ENCODE results near the gene POU3F1. TPM values are rescaled to one million over a fixed set of nuclear protein-coding genes. Genes with fewer than 3 reads are reported as not detected.

POU3F1 gene
- total RNA-seq, 1 donor from 2014 or later: not detected

DNA sequence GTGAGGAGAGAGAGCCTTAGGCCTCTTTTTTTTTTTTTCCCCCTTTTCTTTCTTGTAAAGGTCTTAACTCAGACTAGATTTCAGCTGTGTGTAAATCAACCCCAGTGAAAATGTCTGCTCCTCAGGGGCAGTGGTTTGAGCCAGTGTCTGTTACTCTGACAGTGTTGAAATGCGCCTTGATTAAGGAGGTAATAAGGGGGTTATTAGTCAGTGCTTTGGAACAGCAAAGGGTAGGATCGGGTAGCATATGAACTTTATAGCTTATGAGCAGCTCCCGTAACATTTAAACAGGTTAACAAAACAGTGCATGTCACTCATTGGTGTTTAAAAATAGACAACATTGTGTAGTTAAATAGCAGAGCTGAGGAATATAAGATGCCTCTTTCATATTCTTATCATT lies 23.8 kb downstream of the POU3F1 start:
- intact Hi-C loops (cut with DNase I): no loop called here
- H3K4me1 ChIP-seq: peaks cover 6% of the 10 kb centered on the region

GRCh38 chr1:38021969-38022368 lies 24.6 kb downstream of the POU3F1 start:
- peaks cover 5% of the 10 kb centered on the region for H3K4me1 ChIP-seq
- ATAC-seq: no peak
- no peak overlapping the region for H3K4me3 ChIP-seq
- intact Hi-C loops (cut with DNase I): no loop called here
- H3K9me3 ChIP-seq: no peaks in the 10 kb centered on the region
- H3K36me3 ChIP-seq: peaks cover 92% of the 10 kb centered on the region
- DNase-seq: no peak
- TF ChIP-seq CTCF (IDR thresholded peaks at IDR 0.05): no peak
- no peak overlapping the region for H3K27ac ChIP-seq
- H3K27me3 ChIP-seq (ENCODE audit: low read depth): no peaks in the 10 kb centered on the region

More for the DNA sequence above, 23.8 kb downstream of the POU3F1 start:
- no peaks in the 10 kb centered on the region for H3K9me3 ChIP-seq
- H3K27me3 ChIP-seq (ENCODE audit: low read depth): no peaks in the 10 kb centered on the region
- ATAC-seq (no peak), DNase-seq (no peak)
- H3K4me3 ChIP-seq: no peak overlapping the region
- H3K36me3 ChIP-seq: peaks cover 83% of the 10 kb centered on the region
- no peak for TF ChIP-seq CTCF (IDR thresholded peaks at IDR 0.05)
- H3K27ac ChIP-seq: no peak overlapping the region

GRCh38 chr1:38020396-38020795 lies 26.2 kb downstream of the POU3F1 start:
- intact Hi-C loops (cut with DNase I): no loop called here
- Histone ChIP-seq H3K27me3 (ENCODE audit: low read depth) (no peaks in the 10 kb centered on the region), H3K36me3 (peaks cover 95% of the 10 kb centered on the region), H3K27ac (no peak overlapping the region), H3K4me1 (peaks cover 13% of the 10 kb centered on the region), H3K9me3 (no peaks in the 10 kb centered on the region), H3K4me3 (no peak overlapping the region)
- TF ChIP-seq CTCF (IDR thresholded peaks at IDR 0.05): no peak
- DNase-seq: no peak
- no peak for ATAC-seq

DNA sequence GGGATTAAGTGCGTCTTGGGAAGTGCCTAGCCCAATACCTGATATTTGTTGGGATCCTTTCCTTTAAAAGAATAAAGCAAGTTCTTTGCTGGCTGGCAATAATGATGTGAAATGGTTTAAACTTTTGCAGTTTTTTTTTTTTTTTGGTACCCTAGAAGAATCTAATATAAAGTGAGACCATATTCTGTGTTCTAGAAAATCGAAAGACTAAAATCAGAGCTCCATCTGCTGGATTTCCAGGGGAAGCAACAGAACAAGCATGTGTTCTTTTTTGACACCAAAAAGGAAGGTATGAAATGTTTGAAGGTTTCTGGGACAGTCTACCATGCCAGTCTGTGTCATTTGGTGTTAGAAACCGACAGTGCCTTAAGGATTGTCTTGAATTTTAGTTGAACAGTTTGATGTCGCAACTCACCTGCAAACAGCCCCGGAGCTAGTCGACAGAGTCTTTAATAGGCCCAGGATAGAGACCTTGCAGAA lies 27.7 kb downstream of the POU3F1 start:
- Histone ChIP-seq H3K4me1 (peaks cover 28% of the 10 kb centered on the region), H3K27ac (no peak overlapping the region), H3K36me3 (peaks cover 81% of the 10 kb centered on the region), H3K4me3 (no peak overlapping the region), H3K9me3 (no peaks in the 10 kb centered on the region), H3K27me3 (ENCODE audit: low read depth) (no peaks in the 10 kb centered on the region)
- ATAC-seq (no peak), DNase-seq (no peak)
- intact Hi-C loops (cut with DNase I): no loop called here
- TF ChIP-seq CTCF (IDR thresholded peaks at IDR 0.05): peak; percentile 56

GRCh38 chr1:38015978-38016725 lies 30.4 kb downstream of the POU3F1 start:
- H3K36me3 ChIP-seq: peaks cover 53% of the 10 kb centered on the region
- peaks cover 38% of the 10 kb centered on the region for H3K4me1 ChIP-seq
- H3K9me3 ChIP-seq: no peaks in the 10 kb centered on the region
- intact Hi-C loops (cut with DNase I): no loop called here
- DNase-seq: peak; percentile 12
- H3K27me3 ChIP-seq (ENCODE audit: low read depth): no peaks in the 10 kb centered on the region
- H3K4me3 ChIP-seq: no peak overlapping the region
- no peak for ATAC-seq
- H3K27ac ChIP-seq: peak overlapping the region; percentile 13
- TF ChIP-seq CTCF (IDR thresholded peaks at IDR 0.05): no peak

All from lower lobe of right lung (tissue), 2 donors.